K562 (cell line): ENCODE data around the gene LGALS8. TPM values are rescaled to one million over a fixed set of nuclear protein-coding genes. Genes with fewer than 3 reads are reported as not detected.

Experiments
- ATAC-seq: fragments of 200-7000 bp; cut with Tn5 transposase; 3 replicates; pipeline ENCODE4 v1.9.1; 2020; ENCODE audit warnings: moderate library complexity
- BruUV-seq: library from RNA; stranded (reverse); fragments of 400-500 nt; replicated peaks from 2 replicates; lab custom pipeline; 2021; lab: Mats Ljungman, UMichigan
- CTCF ChIA-PET: fragments of 300-600 bp; formaldehyde crosslinking; extraction: SDS; loops from one replicate; lab custom pipeline; 2021; ENCODE audit warnings: low intra/inter-chr PET ratio; lab: Yijun Ruan, JAX
- POLR2A ChIA-PET: fragments of 300-600, 350-650 bp; sonication (Branson Sonifier 250); formaldehyde crosslinking; extraction: SDS; loops from one replicate; lab custom pipeline; 2021; ENCODE audit warnings: antibody characterized with exemption, inconsistent platforms; lab: Yijun Ruan, JAX
- DNase-seq, 4 experiments: peaks; one replicate each; pipeline versions ENCODE4 v3.0.0 to v3.0.0-alpha.2; 2011 to 2018; ENCODE audit warnings: low spot score in 3 of 4, mixed read lengths in 3 of 4; ENCODE audit errors: extremely low read depth in 1 of 4
- FAIRE-seq: peaks from 2 replicates; lab custom pipeline; 2011; peaks lifted over from hg19 to GRCh38; lab: Jason Lieb, UNC
- H2AFZ ChIP-seq: 2 replicates; pipeline ENCODE4 v1.6.0; 2011; ENCODE audit warnings: low read depth, low read length, control low read depth, inconsistent platforms
- H3K27ac ChIP-seq: fragments of 200-600 bp; 3 replicates; pipeline ENCODE4 v1.8.0; 2011; ENCODE audit warnings: low read depth, mild to moderate bottlenecking, control low read depth, inconsistent platforms, low read length, moderate library complexity, mixed read lengths; ENCODE audit errors: extremely low read depth
- H3K27me3 ChIP-seq, 2 experiments: fragments of 300-600 bp in 1 of 2; 2 replicates in 1 of 2; 3 replicates in 1 of 2; pipeline versions ENCODE4 v1.6.0 to v1.8.0; 2011; ENCODE audit warnings: inconsistent platforms in 2 of 2, low read length in 2 of 2, mild to moderate bottlenecking in 1 of 2, mixed read lengths in 1 of 2, moderate library complexity in 1 of 2; ENCODE audit not compliant: control insufficient read depth in 2 of 2, insufficient read depth in 2 of 2
- H3K36me3 ChIP-seq: fragments of 300-600 bp; 3 replicates; pipeline ENCODE4 v1.8.0; 2011; ENCODE audit warnings: mild to moderate bottlenecking, low read length, inconsistent platforms; ENCODE audit not compliant: control insufficient read depth, insufficient read depth
- H3K4me1 ChIP-seq, 2 experiments: fragments of 200-600 bp in 1 of 2; replicated peaks in 1 of 2; 2 replicates in 1 of 2; 3 replicates in 1 of 2; pipeline versions ENCODE4 v1.5.1 to v1.8.0; 2011; ENCODE audit warnings: inconsistent platforms in 2 of 2, low read length in 2 of 2, mild to moderate bottlenecking in 1 of 2, mixed read lengths in 1 of 2, moderate library complexity in 1 of 2; ENCODE audit not compliant: control insufficient read depth in 2 of 2, insufficient read depth in 2 of 2
- H3K4me2 ChIP-seq: 2 replicates; pipeline ENCODE4 v1.6.1; 2011; ENCODE audit warnings: low read length, control low read depth, inconsistent platforms, mixed read lengths; ENCODE audit not compliant: insufficient read depth
- H3K4me3 ChIP-seq: fragments of 200-600 bp; sonication (generic), shearing (Covaris generic); 2 replicates; pipeline ENCODE4 v1.5.1; 2016; ENCODE audit warnings: control low read depth, inconsistent platforms
- H3K79me2 ChIP-seq: fragments of 200-600 bp; 3 replicates; pipeline ENCODE4 v1.8.0; 2011; ENCODE audit warnings: low read length, inconsistent platforms; ENCODE audit not compliant: control insufficient read depth, insufficient read depth
- H3K9ac ChIP-seq, 2 experiments: 2 replicates each; pipeline versions ENCODE4 v1.6.0 to v1.6.1; 2011; ENCODE audit warnings: low read depth in 2 of 2, low read length in 2 of 2, control low read depth in 1 of 2, inconsistent platforms in 1 of 2, mild to moderate bottlenecking in 1 of 2, mixed read lengths in 1 of 2; ENCODE audit not compliant: insufficient read depth in 1 of 2
- H3K9me1 ChIP-seq: one replicate; pipeline ENCODE4 v1.6.0; 2011; ENCODE audit warnings: inconsistent platforms, mild to moderate bottlenecking, low read length, moderate library complexity; ENCODE audit not compliant: control insufficient read depth, insufficient read depth
- H3K9me3 ChIP-seq: replicated peaks from 2 replicates; pipeline ENCODE4 v1.5.1; 2011; ENCODE audit warnings: low read depth, low read length, inconsistent platforms; ENCODE audit not compliant: control insufficient read depth, insufficient read depth
- H4K20me1 ChIP-seq: replicated peaks from 2 replicates; pipeline ENCODE4 v1.6.1; 2011; ENCODE audit warnings: low read length, inconsistent platforms, mixed read lengths; ENCODE audit not compliant: control insufficient read depth, insufficient read depth
- DPF2 ChIP-seq: fragments of 450-650 bp; IDR thresholded peaks from 2 replicates; pipeline ENCODE4 v1.6.1; 2016
- HOXB6 ChIP-seq: fragments of 250-450 bp; sonication (Bioruptor Pico); IDR thresholded peaks from 2 replicates; pipeline ENCODE4 v1.5.1; 2022; ENCODE audit warnings: mild to moderate bottlenecking, borderline replicate concordance
- JUN ChIP-seq, 2 experiments: sonication (generic) in 1 of 2; formaldehyde crosslinking in 1 of 2; IDR thresholded peaks; 2 replicates each; pipeline versions ENCODE4 v1.6.1 to v1.8.0; 2012 to 2022; ENCODE audit warnings: borderline replicate concordance in 2 of 2, mild to moderate bottlenecking in 2 of 2, improper control_type of control experiment in 1 of 2, low read depth in 1 of 2, low read length in 1 of 2, missing genetic modification reagents in 1 of 2
- JUND ChIP-seq, 2 experiments: IDR thresholded peaks; 2 replicates in 1 of 2; 3 replicates in 1 of 2; pipeline ENCODE4 v1.6.1; 2011; ENCODE audit warnings: borderline replicate concordance in 2 of 2, low read depth in 2 of 2, low read length in 2 of 2, improper control_type of control experiment in 1 of 2, missing biosample characterization in 1 of 2, missing genetic modification characterization in 1 of 2, missing genetic modification reagents in 1 of 2
- POU5F1 ChIP-seq: fragments of 150-350 bp; IDR thresholded peaks from 2 replicates; pipeline ENCODE4 v1.6.1; 2014; ENCODE audit warnings: borderline replicate concordance, low read length, low read depth, mild to moderate bottlenecking; ENCODE audit not compliant: partially characterized antibody
- PYGO2 ChIP-seq: fragments of 450-650 bp; IDR thresholded peaks from 2 replicates; pipeline ENCODE4 v1.6.1; 2016; ENCODE audit warnings: mild to moderate bottlenecking, missing genetic modification characterization, moderate library complexity, missing compliant biosample characterization
- TCF7 ChIP-seq: sonication (generic); IDR thresholded peaks from 2 replicates; pipeline ENCODE4 v1.6.1; 2016; ENCODE audit warnings: antibody characterized with exemption, borderline replicate concordance
- ZBTB1 ChIP-seq: sonication (generic); formaldehyde crosslinking; IDR thresholded peaks from 2 replicates; pipeline ENCODE4 v1.8.1; 2023; ENCODE audit warnings: missing genetic modification reagents, low read depth, mild to moderate bottlenecking, borderline replicate concordance
- WGBS: fragments of 100-300 bp; shearing (Covaris generic); methylation state at CpG from one replicate; pipeline ENCODE4 v1.1.6; 2016; ENCODE audit warnings: low coverage, mixed read lengths; ENCODE audit not compliant: insufficient coverage; ENCODE audit errors: missing lambda C conversion rate; 5-methylcytosine and 5-hydroxymethylcytosine counted together
- in situ Hi-C: fragments of 300-500 bp; cut with MboI; formaldehyde crosslinking; loops from 4 replicates; pipeline ENCODE4 v1.15.0; 2018; ENCODE audit warnings: inconsistent platforms, mixed read lengths
- intact Hi-C: fragments of 100-400 bp; cut with micrococcal nuclease; formaldehyde crosslinking; loops from 2 replicates; pipeline ENCODE4 v1.14.2; 2022
- polyA plus RNA-seq, 8 experiments: library from polyadenylated mRNA; depleted of rRNA in 4 of 8; stranded (reverse) in 5 of 8; unstranded in 3 of 8; fragments of >200 nt; fragmentation: Nextera tagmentation in 2 of 8; fragmentation: Illumina TruSeq in 1 of 8; extraction: Ambion mirVana in 2 of 8; extraction: Trizol in 1 of 8; gene quantifications; 2 replicates each; pipeline versions ENCODE4 v1.2.1 to v1.2.3, GENCODE V29; 2011 to 2014; ENCODE audit warnings: inconsistent platforms in 1 of 8, missing spikeins in 1 of 8
- total RNA-seq, 7 experiments: library from RNA; depleted of rRNA in 6 of 7; stranded (reverse); fragments of >200 nt in 6 of 7; fragmentation: Illumina TruSeq in 2 of 7; extraction: Trizol in 2 of 7; gene quantifications; 2 replicates each; pipeline versions ENCODE4 v1.2.1 to v1.2.3, GENCODE V29; 2011 to 2021; ENCODE audit warnings: low replicate concordance in 1 of 7
- TF ChIP-seq, protein P1 (sequence below): fragments of 250-450 bp; sonication (Bioruptor Pico); IDR thresholded peaks from 2 replicates; pipeline ENCODE4 v1.8.0; 2021; ENCODE audit warnings: mild to moderate bottlenecking, moderate library complexity

The LGALS8 gene
- total and polyA plus RNA-seq, 9 of the 15 experiments (the other 6 are each of a cell fraction or from before 2014, with no cell fraction given) = 57.4 to 87.7 (median 70.3) TPM

DNA sequence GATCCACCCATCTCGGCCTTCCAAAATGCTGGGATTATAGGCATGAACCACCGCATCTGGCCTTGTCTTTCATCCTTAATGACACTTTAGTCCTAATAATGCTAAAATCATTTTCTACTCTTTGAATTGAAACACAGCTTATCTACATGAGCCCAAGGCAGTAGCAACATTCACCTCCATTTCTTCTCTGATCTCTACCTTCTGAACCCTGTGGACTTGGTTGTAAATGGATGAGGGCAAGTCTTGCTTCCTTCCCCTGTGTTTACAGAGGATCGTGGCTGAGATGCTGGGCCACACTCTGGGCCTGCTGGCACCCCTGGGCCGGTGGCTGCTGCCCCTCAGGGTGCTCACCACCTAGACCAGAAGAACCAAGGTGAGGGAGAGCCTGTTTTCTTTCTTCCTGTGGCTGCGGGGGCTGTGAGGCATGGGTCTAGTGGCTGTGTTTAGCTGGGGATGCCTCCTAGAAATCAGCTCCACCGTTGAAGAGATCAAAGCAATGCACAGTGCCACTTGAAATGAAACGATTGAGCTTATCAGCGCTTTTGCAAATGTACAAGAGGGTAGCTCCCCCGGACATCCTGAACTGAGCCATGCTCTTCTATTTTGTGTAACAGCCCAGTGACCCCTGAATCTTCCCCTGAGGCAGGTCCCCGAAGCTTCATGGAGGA lies 32.2 kb upstream of the LGALS8 start:
- WGBS = 5% methylated on average over 10 of the region's 10 CpGs
- intact Hi-C loops = loop anchor here (5.0 kb wide), 2 partner anchors 41 to 189 kb away; no protein-coding TSS in a partner anchor
- peaks cover 9 to 15% of the 10 kb centered on the region in 2 experiments for H3K27me3 ChIP-seq
- CTCF ChIA-PET = interaction anchor here (2.2 to 3.2 kb wide), 2 partner anchors 382 to 387 kb away, joined by 14 to 27 read pairs; no protein-coding TSS in a partner anchor
- no peak for FAIRE-seq
- H3K9me3 ChIP-seq = no peaks in the 10 kb centered on the region
- H2AFZ ChIP-seq = no peak overlapping the region
- no peak overlapping the region for H3K4me2 ChIP-seq
- peaks cover 0 to 14% of the 10 kb centered on the region in 2 experiments; a peak in 4 of 5 replicates for H3K4me1 ChIP-seq
- H3K79me2 ChIP-seq = no peaks in the 10 kb centered on the region
- ATAC-seq = no peak
- no peak overlapping the region for H3K27ac ChIP-seq
- no peak overlapping the region for H3K9ac ChIP-seq
- H4K20me1 ChIP-seq = no peaks in the 10 kb centered on the region
- POLR2A ChIA-PET = interaction anchor here (0.7 to 1.0 kb wide), 4 partner anchors 12 to 386 kb away, joined by 3 to 4 read pairs (median 3); no protein-coding TSS in a partner anchor
- no peak overlapping the region for H3K4me3 ChIP-seq
- no peak for DNase-seq
- in situ Hi-C loops = loop anchor here (5.0 to 25.0 kb wide), 2 partner anchors 379 to 896 kb away; no protein-coding TSS in a partner anchor
- TF ChIP-seq POU5F1 (no peak), TCF7 (peak; percentile 80; the same call in 1 of the 2 replicates)
- no TSS peak for BruUV-seq
- no peaks in the 10 kb centered on the region for H3K9me1 ChIP-seq
- no peaks in the 10 kb centered on the region for H3K36me3 ChIP-seq

DNA sequence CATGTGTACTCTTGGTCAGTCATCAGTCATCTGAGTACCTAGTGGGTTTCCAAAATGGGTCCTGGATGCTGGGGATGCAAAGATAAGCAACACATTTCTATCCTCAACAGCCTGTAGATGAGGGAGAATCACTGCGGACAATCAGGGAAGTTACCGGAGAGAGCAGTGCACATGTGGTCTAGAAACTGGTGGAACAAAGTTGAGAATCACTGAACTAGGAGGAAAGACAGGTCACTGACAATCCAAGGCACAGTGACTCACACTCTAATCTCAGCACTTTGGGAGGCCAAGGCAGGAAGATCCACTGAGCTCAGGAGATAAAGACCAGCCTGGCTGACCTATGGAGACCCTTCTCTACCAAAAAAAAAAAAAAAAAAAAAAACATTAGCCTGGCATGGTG lies 31.4 kb upstream of the LGALS8 start:
- Histone ChIP-seq H3K4me1 (peaks cover 0 to 14% of the 10 kb centered on the region in 2 experiments; a peak in 4 of 5 replicates), H4K20me1 (no peaks in the 10 kb centered on the region), H3K79me2 (no peaks in the 10 kb centered on the region), H2AFZ (no peak overlapping the region), H3K4me3 (no peak overlapping the region), H3K4me2 (no peak overlapping the region), H3K9me3 (no peaks in the 10 kb centered on the region), H3K9ac (no peak overlapping the region), H3K27ac (no peak overlapping the region), H3K36me3 (no peaks in the 10 kb centered on the region), H3K9me1 (no peaks in the 10 kb centered on the region), H3K27me3 (peaks cover 9 to 15% of the 10 kb centered on the region in 2 experiments)
- intact Hi-C loops (loop anchor here (5.0 kb wide), 2 partner anchors 40 to 190 kb away; no protein-coding TSS in a partner anchor), in situ Hi-C loops (loop anchor here (5.0 to 25.0 kb wide), 2 partner anchors 380 to 895 kb away; no protein-coding TSS in a partner anchor)
- ChIA-PET CTCF (no interaction called here), POLR2A (interaction anchor here (0.6 to 1.0 kb wide), 6 partner anchors 11 to 387 kb away, joined by 3 to 4 read pairs (median 3); no protein-coding TSS in a partner anchor)
- DNase-seq (peak in 1 of 4 experiments; percentile 36), ATAC-seq (no peak), FAIRE-seq (peak; percentile 51)
- WGBS = 3% methylated on average over 2 of the region's 2 CpGs
- no TSS peak for BruUV-seq
- TF ChIP-seq HOXB6 (CRISPR knock-in tag) (no peak), JUND (IDR thresholded peaks at IDR 0.05; ENCODE audit: borderline replicate concordance, low read depth, low read length) (peak; percentile 75), JUND (tag; IDR thresholded peaks at IDR 0.05; ENCODE audit: borderline replicate concordance, low read depth, low read length) (peak; percentile 56; the same call in 1 of the 3 replicates), DPF2 (peak; percentile 40; the same call in 1 of the 2 replicates), JUN (IDR thresholded peaks at IDR 0.05; ENCODE audit: borderline replicate concordance, low read depth, low read length) (peak; percentile 40; the same call in 1 of the 2 replicates), JUN (CRISPR knock-in tag; IDR thresholded peaks at IDR 0.05; ENCODE audit: borderline replicate concordance) (no peak), PYGO2 (tag) (no peak), ZBTB1 (CRISPR knock-in tag) (no peak)
- TF ChIP-seq, protein P1, sequence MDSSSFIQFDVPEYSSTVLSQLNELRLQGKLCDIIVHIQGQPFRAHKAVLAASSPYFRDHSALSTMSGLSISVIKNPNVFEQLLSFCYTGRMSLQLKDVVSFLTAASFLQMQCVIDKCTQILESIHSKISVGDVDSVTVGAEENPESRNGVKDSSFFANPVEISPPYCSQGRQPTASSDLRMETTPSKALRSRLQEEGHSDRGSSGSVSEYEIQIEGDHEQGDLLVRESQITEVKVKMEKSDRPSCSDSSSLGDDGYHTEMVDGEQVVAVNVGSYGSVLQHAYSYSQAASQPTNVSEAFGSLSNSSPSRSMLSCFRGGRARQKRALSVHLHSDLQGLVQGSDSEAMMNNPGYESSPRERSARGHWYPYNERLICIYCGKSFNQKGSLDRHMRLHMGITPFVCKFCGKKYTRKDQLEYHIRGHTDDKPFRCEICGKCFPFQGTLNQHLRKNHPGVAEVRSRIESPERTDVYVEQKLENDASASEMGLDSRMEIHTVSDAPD (CRISPR knock-in tag) = no peak
